IMR-90 (cell line): ENCODE measurements around the gene SYT2. TPM values are rescaled to one million over a fixed set of nuclear protein-coding genes. Genes with fewer than 3 reads are reported as not detected.

Experiments
- ATAC-seq: fragments of 200-7000 bp; cut with Tn5 transposase; 2 replicates; pipeline ENCODE4 v1.9.1; 2020; ENCODE audit warnings: low read depth, mild to moderate bottlenecking, moderate library complexity
- BruUV-seq: library from RNA; stranded (reverse); fragments of 400-500 nt; replicated peaks from 2 replicates; lab custom pipeline; 2021; lab: Mats Ljungman, UMichigan
- CTCF ChIA-PET: fragments of 300-600 bp; formaldehyde crosslinking; extraction: SDS; loops from one replicate; lab custom pipeline; 2021; ENCODE audit warnings: antibody characterized with exemption; lab: Yijun Ruan, JAX
- POLR2A ChIA-PET: fragments of 300-600 bp; sonication (Branson Sonifier 250); formaldehyde crosslinking; loops from one replicate; lab custom pipeline; 2022; ENCODE audit warnings: antibody characterized with exemption; ENCODE audit not compliant: unreplicated experiment; lab: Charles Lee
- DNase-seq: peaks from one replicate; pipeline ENCODE4 v3.0.0; 2013
- H2AFZ ChIP-seq: replicated peaks from 2 replicates; pipeline ENCODE3; 2013; ENCODE audit warnings: low read length, mild to moderate bottlenecking; ENCODE audit not compliant: poor library complexity
- H2AK5ac ChIP-seq: 2 replicates; pipeline ENCODE4 v1.6.1; 2013; ENCODE audit warnings: low read depth, low read length, inconsistent platforms
- H2AK9ac ChIP-seq: replicated peaks from 2 replicates; pipeline ENCODE3; 2013; ENCODE audit warnings: mild to moderate bottlenecking, low read depth, low read length, moderate library complexity; ENCODE audit not compliant: poor library complexity
- H2BK120ac ChIP-seq: 2 replicates; pipeline ENCODE4 v1.6.1; 2013; ENCODE audit warnings: low read depth, low read length, inconsistent platforms
- H2BK15ac ChIP-seq: 3 replicates; pipeline ENCODE4 v1.6.1; 2013; ENCODE audit warnings: low read depth, low read length, inconsistent platforms
- H2BK20ac ChIP-seq: 2 replicates; pipeline ENCODE4 v1.6.1; 2013; ENCODE audit warnings: low read depth, mild to moderate bottlenecking, inconsistent platforms, low read length, moderate library complexity
- H2BK5ac ChIP-seq: 2 replicates; pipeline ENCODE4 v1.6.1; 2013; ENCODE audit warnings: mild to moderate bottlenecking, low read depth, low read length, inconsistent platforms; ENCODE audit not compliant: poor library complexity, severe bottlenecking
- H3K14ac ChIP-seq: replicated peaks from 2 replicates; pipeline ENCODE4 v1.6.1; 2013; ENCODE audit warnings: low read depth, low read length, inconsistent platforms
- H3K18ac ChIP-seq: 2 replicates; pipeline ENCODE4 v1.6.1; 2013; ENCODE audit warnings: low read depth, low read length, control low read depth
- H3K23ac ChIP-seq: 2 replicates; pipeline ENCODE4 v1.6.1; 2013; ENCODE audit warnings: low read depth, low read length, inconsistent platforms
- H3K27ac ChIP-seq: 2 replicates; pipeline ENCODE4 v1.5.1; 2013; ENCODE audit warnings: mild to moderate bottlenecking, control low read depth, low read length; ENCODE audit not compliant: insufficient read depth
- H3K27me3 ChIP-seq: 2 replicates; pipeline ENCODE4 v1.6.1; 2013; ENCODE audit warnings: low read length; ENCODE audit not compliant: control insufficient read depth, insufficient read depth
- H3K36me3 ChIP-seq: 2 replicates; pipeline ENCODE4 v1.6.1; 2013; ENCODE audit warnings: low read length, mixed read lengths; ENCODE audit not compliant: control insufficient read depth, insufficient read depth
- H3K4ac ChIP-seq: 2 replicates; pipeline ENCODE4 v1.6.1; 2013; ENCODE audit warnings: low read depth, low read length, inconsistent platforms
- H3K4me1 ChIP-seq: 2 replicates; pipeline ENCODE4 v1.6.1; 2013; ENCODE audit warnings: low read length, mixed read lengths; ENCODE audit not compliant: control insufficient read depth, insufficient read depth
- H3K4me2 ChIP-seq: 2 replicates; pipeline ENCODE4 v1.6.1; 2013; ENCODE audit warnings: low read depth, mild to moderate bottlenecking, control low read depth, low read length, moderate library complexity
- H3K4me3 ChIP-seq: 2 replicates; pipeline ENCODE4 v1.5.1; 2013; ENCODE audit warnings: low read depth, mild to moderate bottlenecking, control low read depth, low read length, moderate library complexity; ENCODE audit not compliant: insufficient read depth
- H3K56ac ChIP-seq: 2 replicates; pipeline ENCODE4 v1.6.1; 2013; ENCODE audit warnings: low read length, inconsistent platforms; ENCODE audit not compliant: insufficient read depth; ENCODE audit errors: extremely low read depth
- H3K79me1 ChIP-seq, 2 experiments: 2 replicates each; pipeline ENCODE4 v1.6.1; 2013; ENCODE audit warnings: low read length in 2 of 2, inconsistent platforms in 1 of 2, low read depth in 1 of 2
- H3K9ac ChIP-seq: 2 replicates; pipeline ENCODE4 v1.6.1; 2013; ENCODE audit warnings: low read depth, low read length, control low read depth
- H3K9me1 ChIP-seq: 2 replicates; pipeline ENCODE4 v1.6.1; 2013; ENCODE audit warnings: low read length, inconsistent platforms; ENCODE audit not compliant: insufficient read depth
- H3K9me3 ChIP-seq: 2 replicates; pipeline ENCODE4 v1.6.1; 2013; ENCODE audit warnings: low read length; ENCODE audit not compliant: control insufficient read depth, insufficient read depth
- H4K20me1 ChIP-seq: 2 replicates; pipeline ENCODE4 v1.6.1; 2013; ENCODE audit warnings: low read length, inconsistent platforms; ENCODE audit not compliant: insufficient read depth
- H4K5ac ChIP-seq: 2 replicates; pipeline ENCODE4 v1.6.1; 2013; ENCODE audit warnings: mild to moderate bottlenecking, low read depth, low read length, control low read depth
- H4K8ac ChIP-seq, 2 experiments: 2 replicates each; pipeline ENCODE4 v1.6.1; 2013; ENCODE audit warnings: low read depth in 2 of 2, low read length in 2 of 2, control low read depth in 1 of 2, inconsistent platforms in 1 of 2
- H4K91ac ChIP-seq: 2 replicates; pipeline ENCODE4 v1.6.1; 2013; ENCODE audit warnings: low read depth, low read length, inconsistent platforms; ENCODE audit not compliant: insufficient read depth
- BHLHE40 ChIP-seq: fragments of 150-350 bp; IDR thresholded peaks from 2 replicates; pipeline ENCODE4 v1.6.1; 2016; ENCODE audit warnings: mild to moderate bottlenecking, low read depth, low read length
- CEBPB ChIP-seq: IDR thresholded peaks from 2 replicates; pipeline ENCODE4 v1.6.1; 2012; ENCODE audit warnings: low read depth, low read length, improper control_type of control experiment
- CHD1 ChIP-seq: IDR thresholded peaks from 2 replicates; pipeline ENCODE4 v1.6.1; 2012; ENCODE audit warnings: low read depth, low read length, improper control_type of control experiment
- CTCF ChIP-seq: conservative IDR thresholded peaks from 2 replicates; pipeline ENCODE4 v1.5.1; 2012; ENCODE audit warnings: mild to moderate bottlenecking, low read depth, low read length, improper control_type of control experiment
- ELK1 ChIP-seq: fragments of 150-350 bp; IDR thresholded peaks from 2 replicates; pipeline ENCODE4 v1.6.1; 2016; ENCODE audit warnings: low read depth, mild to moderate bottlenecking, low read length, moderate library complexity, borderline replicate concordance
- FOS ChIP-seq: fragments of 150-350 bp; IDR thresholded peaks from 2 replicates; pipeline ENCODE4 v1.6.1; 2016; ENCODE audit warnings: low read depth, low read length
- MAFK ChIP-seq: IDR thresholded peaks from 2 replicates; pipeline ENCODE4 v1.6.1; 2012; ENCODE audit warnings: low read depth, low read length, improper control_type of control experiment
- MAZ ChIP-seq: IDR thresholded peaks from 2 replicates; pipeline ENCODE4 v1.6.1; 2012; ENCODE audit warnings: low read depth, mild to moderate bottlenecking, low read length, improper control_type of control experiment, moderate library complexity, borderline replicate concordance
- MXI1 ChIP-seq: IDR thresholded peaks from 2 replicates; pipeline ENCODE4 v1.6.1; 2012; ENCODE audit warnings: low read depth, mild to moderate bottlenecking, low read length, moderate library complexity, borderline replicate concordance
- NFE2L2 ChIP-seq: fragments of 150-350 bp; IDR thresholded peaks from 2 replicates; pipeline ENCODE4 v1.6.1; 2016; ENCODE audit warnings: low read depth, mild to moderate bottlenecking, low read length
- POLR2A ChIP-seq: IDR thresholded peaks from 2 replicates; pipeline ENCODE4 v1.6.1; 2012; ENCODE audit warnings: mild to moderate bottlenecking, low read depth, low read length
- RAD21 ChIP-seq: IDR thresholded peaks from 2 replicates; pipeline ENCODE4 v1.6.1; 2012; ENCODE audit warnings: low read length, improper control_type of control experiment
- RCOR1 ChIP-seq: IDR thresholded peaks from 2 replicates; pipeline ENCODE4 v1.6.1; 2012; ENCODE audit warnings: mild to moderate bottlenecking, low read length, improper control_type of control experiment; ENCODE audit not compliant: insufficient replicate concordance
- RFX5 ChIP-seq: IDR thresholded peaks from 2 replicates; pipeline ENCODE4 v1.8.0; 2012; ENCODE audit warnings: low read depth, mild to moderate bottlenecking, low read length, moderate library complexity
- SMC3 ChIP-seq: fragments of 150-350 bp; IDR thresholded peaks from 2 replicates; pipeline ENCODE4 v1.6.1; 2016; ENCODE audit warnings: low read depth, mild to moderate bottlenecking, antibody characterized with exemption, low read length, moderate library complexity
- WGBS, 2 experiments: methylation state at CpG; one replicate each; pipeline versions ENCODE4 v1.1.5 to v1.1.7; 2013; ENCODE audit warnings: missing lambda C conversion rate in 2 of 2; ENCODE audit not compliant: insufficient read length in 1 of 2; ENCODE audit errors: extremely low coverage in 2 of 2; 5-methylcytosine and 5-hydroxymethylcytosine counted together
- dilution Hi-C: fragments of 300-500 bp; cut with HindIII; formaldehyde crosslinking; loops from one replicate; pipeline ENCODE4 v1.14.3; 2018; ENCODE audit warnings: low sequenced_read_pairs; ENCODE audit not compliant: unreplicated experiment
- in situ Hi-C: fragments of 300-500 bp; cut with MboI; formaldehyde crosslinking; loops from 3 replicates; pipeline ENCODE4 v1.14.3; 2019; ENCODE audit warnings: low sequenced_read_pairs, inconsistent platforms, mixed read lengths
- intact Hi-C: fragments of 100-400 bp; cut with micrococcal nuclease; formaldehyde crosslinking; loops from 2 replicates; pipeline ENCODE4 v1.10.0; 2022
- polyA plus RNA-seq, 3 experiments: library from polyadenylated mRNA; depleted of rRNA; stranded (reverse); fragments of >200 nt; gene quantifications; 2 replicates each; pipeline ENCODE4 v1.2.3, GENCODE V29; 2012; ENCODE audit warnings: low replicate concordance in 1 of 3
- total RNA-seq: library from RNA; depleted of rRNA; stranded (reverse); fragments of >200 nt; gene quantifications from 2 replicates; pipeline ENCODE4 v1.2.3, GENCODE V29; 2012
- TF ChIP-seq, protein P1 (sequence below): fragments of 150-350 bp; IDR thresholded peaks from 2 replicates; pipeline ENCODE4 v1.6.1; 2017; ENCODE audit warnings: mild to moderate bottlenecking, antibody characterized with exemption, low read length, low read depth

Gene SYT2
- total and polyA plus RNA-seq, 2 of the 4 experiments (the other 2 are of a cell fraction), result under 0.01 TPM

- Histone ChIP-seq H3K9ac (no peak overlapping the region), H2BK20ac (no peak overlapping the region), H3K9me3 (peaks cover 5% of the 10 kb centered on the region; the same call in 1 of the 2 replicates), H3K27ac (no peak overlapping the region), H3K27me3 (peaks cover 70% of the 10 kb centered on the region), H3K56ac (no peak overlapping the region), H3K36me3 (no peaks in the 10 kb centered on the region), H4K20me1 (no peaks in the 10 kb centered on the region), H3K4me2 (no peak overlapping the region), H3K9me1 (0 out of 2 replicates have a peak, but pooled peaks cover 3% of the 10 kb centered on the region), H2BK5ac (no peak overlapping the region), H3K18ac (no peak overlapping the region), H4K91ac (no peak overlapping the region), H3K4me1 (no peaks in the 10 kb centered on the region), H2AFZ (no peak overlapping the region), H2AK9ac (no peak overlapping the region), H3K14ac (no peak overlapping the region), H3K4me3 (no peak overlapping the region), H3K4ac (no peak overlapping the region), H3K79me1 (no peaks in the 10 kb centered on the region), H3K23ac (no peak overlapping the region), H4K5ac (no peak overlapping the region), H4K8ac (no peak overlapping the region), H2BK120ac (no peak overlapping the region), H2AK5ac (no peak overlapping the region), H2BK15ac (no peak overlapping the region)
- TF ChIP-seq RCOR1, result no peak
- TF ChIP-seq ELK1, result no peak
- TF ChIP-seq CEBPB, result no peak
- no peak for TF ChIP-seq NFE2L2
- TF ChIP-seq MAFK, result no peak
- no peak for TF ChIP-seq BHLHE40
- no peak for TF ChIP-seq POLR2A
- no peak for TF ChIP-seq MAZ
- no peak for TF ChIP-seq CHD1
- no peak for TF ChIP-seq CTCF
- no peak for TF ChIP-seq MXI1
- TF ChIP-seq RFX5, result no peak
- TF ChIP-seq FOS, result no peak
- no peak for TF ChIP-seq SMC3
- TF ChIP-seq, protein P1, sequence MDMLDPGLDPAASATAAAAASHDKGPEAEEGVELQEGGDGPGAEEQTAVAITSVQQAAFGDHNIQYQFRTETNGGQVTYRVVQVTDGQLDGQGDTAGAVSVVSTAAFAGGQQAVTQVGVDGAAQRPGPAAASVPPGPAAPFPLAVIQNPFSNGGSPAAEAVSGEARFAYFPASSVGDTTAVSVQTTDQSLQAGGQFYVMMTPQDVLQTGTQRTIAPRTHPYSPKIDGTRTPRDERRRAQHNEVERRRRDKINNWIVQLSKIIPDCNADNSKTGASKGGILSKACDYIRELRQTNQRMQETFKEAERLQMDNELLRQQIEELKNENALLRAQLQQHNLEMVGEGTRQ, result no peak
- no peak for TF ChIP-seq RAD21
- ATAC-seq, result no peak
- dilution Hi-C loops, result no loop called here
- ChIA-PET POLR2A (no interaction called here), CTCF (no interaction called here)
- 83% methylated on average over 2 of the region's 11 CpGs; no CpG with 5 or more reads in 1 of the 2 experiments for WGBS, 2 experiments
- intact Hi-C loops, result no loop called here
- no peak for DNase-seq
- in situ Hi-C loops, result no loop called here
- no TSS peak for BruUV-seq
These were observed 28.4 kb downstream of the SYT2 start for GRCh38 chr1:202681736-202682420.
